ENCODE results near the gene KIF1C.

KIF1C gene

DNA sequence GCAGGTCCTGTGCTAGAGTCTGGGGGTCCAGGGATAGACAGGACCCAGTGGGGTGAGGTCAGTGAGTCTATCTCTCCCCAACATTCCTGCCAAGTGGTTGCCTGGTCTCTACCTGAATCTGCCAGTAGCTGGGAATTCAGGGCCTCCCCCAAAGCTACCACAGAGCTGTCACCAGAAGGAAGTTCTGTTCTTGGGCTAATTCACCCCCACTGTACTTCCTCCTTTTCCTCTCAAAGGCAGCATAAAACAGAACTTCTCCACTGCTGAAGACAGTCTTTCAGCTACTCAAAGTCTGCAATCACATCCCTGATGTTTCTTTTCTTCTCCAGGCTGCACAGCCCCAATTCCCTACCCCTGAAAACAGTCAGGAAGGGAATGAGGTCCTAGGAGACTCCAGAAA lies 19.0 kb upstream of the KIF1C start:
- DNase-seq (ENCODE audit: extremely low read depth, insufficient read length), result no peak
- Histone ChIP-seq H3K4me3 (replicated peaks; ENCODE audit: low read depth, low read length) (no peak overlapping the region), H3K36me3 (ENCODE audit: control insufficient read depth, insufficient read depth, low read length) (peaks cover 42% of the 10 kb centered on the region), H3K27me3 (replicated peaks; ENCODE audit: control insufficient read depth, insufficient read depth, low read length) (no peaks in the 10 kb centered on the region)
- TF ChIP-seq, protein P1, sequence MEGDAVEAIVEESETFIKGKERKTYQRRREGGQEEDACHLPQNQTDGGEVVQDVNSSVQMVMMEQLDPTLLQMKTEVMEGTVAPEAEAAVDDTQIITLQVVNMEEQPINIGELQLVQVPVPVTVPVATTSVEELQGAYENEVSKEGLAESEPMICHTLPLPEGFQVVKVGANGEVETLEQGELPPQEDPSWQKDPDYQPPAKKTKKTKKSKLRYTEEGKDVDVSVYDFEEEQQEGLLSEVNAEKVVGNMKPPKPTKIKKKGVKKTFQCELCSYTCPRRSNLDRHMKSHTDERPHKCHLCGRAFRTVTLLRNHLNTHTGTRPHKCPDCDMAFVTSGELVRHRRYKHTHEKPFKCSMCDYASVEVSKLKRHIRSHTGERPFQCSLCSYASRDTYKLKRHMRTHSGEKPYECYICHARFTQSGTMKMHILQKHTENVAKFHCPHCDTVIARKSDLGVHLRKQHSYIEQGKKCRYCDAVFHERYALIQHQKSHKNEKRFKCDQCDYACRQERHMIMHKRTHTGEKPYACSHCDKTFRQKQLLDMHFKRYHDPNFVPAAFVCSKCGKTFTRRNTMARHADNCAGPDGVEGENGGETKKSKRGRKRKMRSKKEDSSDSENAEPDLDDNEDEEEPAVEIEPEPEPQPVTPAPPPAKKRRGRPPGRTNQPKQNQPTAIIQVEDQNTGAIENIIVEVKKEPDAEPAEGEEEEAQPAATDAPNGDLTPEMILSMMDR (IDR thresholded peaks at IDR 0.05; ENCODE audit: insufficient read depth, low read length, poor library complexity, severe bottlenecking), result no peak

DNA sequence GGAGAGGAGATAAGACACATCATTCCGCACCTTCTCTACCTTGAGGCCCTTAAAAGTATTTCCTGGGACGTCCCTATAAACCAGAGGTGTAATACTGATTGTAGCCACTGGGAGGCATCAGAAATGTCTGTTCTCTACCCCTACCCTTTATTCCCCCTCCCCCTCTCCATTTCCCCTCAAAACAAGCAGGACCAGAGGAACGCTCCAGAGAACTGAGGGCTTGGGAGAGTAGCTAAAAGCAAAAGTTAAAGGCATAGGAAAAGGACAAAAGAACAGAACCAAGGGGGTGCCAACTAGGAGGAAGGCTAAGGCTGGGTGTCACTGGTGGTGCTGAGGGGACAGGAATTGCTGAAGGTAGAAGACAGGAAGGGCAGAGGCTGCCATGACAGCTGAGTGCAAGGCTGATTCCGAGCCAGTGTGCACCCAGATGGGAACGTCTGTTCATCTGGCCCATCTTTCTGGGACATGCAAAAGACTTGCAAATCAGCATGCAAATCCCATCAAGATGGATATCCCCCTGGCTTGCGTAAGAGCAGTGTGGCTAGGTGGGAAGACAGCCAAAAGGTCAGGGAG lies 17.0 kb upstream of the KIF1C start:
- DNase-seq (ENCODE audit: extremely low read depth, insufficient read length), result no peak
- Histone ChIP-seq H3K4me3 (replicated peaks; ENCODE audit: low read depth, low read length) (no peak overlapping the region), H3K27me3 (replicated peaks; ENCODE audit: control insufficient read depth, insufficient read depth, low read length) (no peaks in the 10 kb centered on the region), H3K36me3 (ENCODE audit: control insufficient read depth, insufficient read depth, low read length) (peaks cover 36% of the 10 kb centered on the region)
- TF ChIP-seq, protein P1 (IDR thresholded peaks at IDR 0.05; ENCODE audit: insufficient read depth, low read length, poor library complexity, severe bottlenecking), result peak; percentile 63

DNA sequence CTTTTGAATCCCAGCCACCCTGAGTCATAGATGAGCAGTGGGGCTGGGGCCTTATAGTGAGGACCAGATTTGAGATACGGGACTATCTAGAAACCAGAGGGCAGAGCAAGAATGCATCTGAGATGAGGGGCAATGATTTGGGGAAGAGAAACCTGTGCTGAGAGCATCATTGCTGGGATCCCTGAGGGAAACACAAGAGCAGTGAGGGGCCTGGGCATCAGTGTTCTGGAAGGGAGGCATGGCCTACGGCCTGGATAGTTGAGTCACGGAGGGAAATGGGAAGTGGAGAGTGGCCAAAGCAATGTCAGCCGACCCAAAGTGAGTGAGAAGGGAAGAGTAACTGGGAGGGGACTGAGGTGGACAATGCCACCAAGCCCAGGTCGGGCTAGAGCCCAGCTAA lies 15.4 kb upstream of the KIF1C start:
- TF ChIP-seq, protein P1 (IDR thresholded peaks at IDR 0.05; ENCODE audit: insufficient read depth, low read length, poor library complexity, severe bottlenecking), result no peak
- DNase-seq (ENCODE audit: extremely low read depth, insufficient read length), result no peak
- Histone ChIP-seq H3K4me3 (replicated peaks; ENCODE audit: low read depth, low read length) (no peak overlapping the region), H3K27me3 (replicated peaks; ENCODE audit: control insufficient read depth, insufficient read depth, low read length) (no peaks in the 10 kb centered on the region), H3K36me3 (ENCODE audit: control insufficient read depth, insufficient read depth, low read length) (peaks cover 32% of the 10 kb centered on the region)

DNA sequence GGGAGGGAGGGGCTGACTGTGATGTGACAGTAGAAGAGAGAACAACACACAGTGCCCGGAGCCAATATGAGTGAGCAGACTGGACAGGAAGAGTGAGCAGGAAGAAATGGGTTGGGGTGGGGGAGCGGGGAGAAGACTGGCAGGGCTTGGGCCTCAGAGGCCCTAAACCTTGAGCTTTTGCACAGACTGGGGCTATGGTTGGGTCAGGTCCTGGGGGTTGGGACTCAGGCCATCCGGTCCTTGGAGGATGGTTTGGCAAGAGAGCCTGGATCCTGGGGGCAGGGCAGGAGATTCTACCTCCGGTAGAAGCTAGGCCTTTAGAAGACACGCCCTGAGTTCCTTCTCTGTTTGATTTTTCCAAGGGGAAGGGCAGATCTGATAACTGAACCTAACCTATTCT lies 11.3 kb upstream of the KIF1C start:
- no peak for DNase-seq (ENCODE audit: extremely low read depth, insufficient read length)
- Histone ChIP-seq H3K27me3 (replicated peaks; ENCODE audit: control insufficient read depth, insufficient read depth, low read length) (no peaks in the 10 kb centered on the region), H3K36me3 (ENCODE audit: control insufficient read depth, insufficient read depth, low read length) (peaks cover 9% of the 10 kb centered on the region), H3K4me3 (replicated peaks; ENCODE audit: low read depth, low read length) (peak overlapping the region; percentile 91)
- TF ChIP-seq, protein P1 (IDR thresholded peaks at IDR 0.05; ENCODE audit: insufficient read depth, low read length, poor library complexity, severe bottlenecking), result no peak

DNA sequence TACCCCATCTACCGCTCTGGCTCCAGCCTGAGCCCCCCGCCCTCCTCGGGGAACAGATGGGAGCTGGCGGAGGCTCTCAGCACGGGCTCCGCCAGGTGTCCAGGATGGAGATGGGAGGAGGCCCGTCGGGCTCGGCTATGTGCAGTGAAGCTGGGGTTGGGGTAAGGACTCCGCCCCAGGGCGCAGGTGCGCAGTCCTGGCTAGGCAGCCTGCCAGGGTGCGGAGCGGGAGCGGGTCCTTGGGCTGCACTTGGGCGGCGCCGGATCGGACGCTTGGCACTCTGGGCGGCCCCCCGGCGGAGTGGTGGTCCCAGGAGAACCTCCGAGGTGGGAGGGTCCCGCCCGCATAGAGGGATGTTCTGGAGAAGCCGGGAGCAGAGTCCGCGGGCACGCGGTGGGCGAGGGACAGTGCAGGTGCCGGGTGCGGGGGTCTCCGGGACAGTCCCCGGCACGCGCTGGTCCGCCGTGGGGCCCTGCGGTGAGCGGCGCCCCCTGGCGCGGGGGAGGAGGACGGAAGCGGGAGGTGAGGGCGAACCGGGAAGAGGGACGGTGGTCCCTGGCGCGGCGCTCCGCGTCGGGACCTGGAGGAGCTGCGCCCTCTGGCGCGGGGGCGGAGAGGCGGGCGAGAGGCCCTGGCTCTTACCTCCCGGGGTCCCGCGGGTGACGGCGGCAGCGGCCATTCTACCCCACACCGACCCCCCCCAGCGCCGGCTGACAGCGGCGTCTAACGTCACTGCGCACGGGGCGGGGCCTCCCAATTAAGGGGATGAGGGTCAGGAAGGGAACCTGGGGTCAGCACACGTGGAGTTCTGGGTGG lies 10.6 kb upstream of the KIF1C start, which contains the start of gene CAMTA2:
CAMTA2 (minus strand) TSS at position 725 of the 816 bp plus-strand sequence. CDS start 1,453 bp downstream, outside the sequence.
- peak; percentile 87 for DNase-seq (ENCODE audit: extremely low read depth, insufficient read length)
- TF ChIP-seq, protein P1 (IDR thresholded peaks at IDR 0.05; ENCODE audit: insufficient read depth, low read length, poor library complexity, severe bottlenecking), result peak; percentile 46

More for the DNA sequence above, 10.6 kb upstream of the KIF1C start, which contains the start of gene CAMTA2:
- Histone ChIP-seq H3K4me3 (replicated peaks; ENCODE audit: low read depth, low read length) (peak within 1 kb of the TSS; percentile 91), H3K36me3 (ENCODE audit: control insufficient read depth, insufficient read depth, low read length) (peaks cover 6% of the 10 kb centered on the region), H3K27me3 (replicated peaks; ENCODE audit: control insufficient read depth, insufficient read depth, low read length) (no peaks in the 10 kb centered on the region)
